ENCODE results near the gene HTT. TPM values are rescaled to one million over a fixed set of nuclear protein-coding genes. Genes with fewer than 3 reads are reported as not detected.

The HTT gene
- total and polyA plus RNA-seq, 5 donors from 2014 or later, result 4.8 to 101 (median 6.4) TPM

GRCh38 chr4:3232871-3233271 lies 158.4 kb downstream of the HTT start:
- no peak for DNase-seq
- no peaks in the 10 kb centered on the region for H3K4me1 ChIP-seq (ENCODE audit: control insufficient read depth, insufficient read depth, low read length, poor library complexity, severe bottlenecking)
- H3K9me3 ChIP-seq (ENCODE audit: control insufficient read depth in 2 of 2, low read length in 2 of 2), result no peaks in the 10 kb centered on the region
- Mint-ChIP-seq H3K36me3 (peaks cover 43% of the 10 kb centered on the region), H3K27me3 (no peaks in the 10 kb centered on the region), H3K4me1 (peaks cover 0 to 4% (median 2%) of the 10 kb centered on the region in 4 donors), H3K9me3 (peaks cover 0 to 2% (median 0%) of the 10 kb centered on the region in 7 donors), H3K27ac (no peak overlapping the region), H3K4me3 (no peak overlapping the region)
- peaks cover 90% of the 10 kb centered on the region for H3K36me3 ChIP-seq (ENCODE audit: control insufficient read depth, insufficient read depth, low read length)
- no peak for ATAC-seq (ENCODE audit: low read depth in 2 of 2)
- H3K27me3 ChIP-seq (ENCODE audit: control insufficient read depth, insufficient read depth, low read length), result no peaks in the 10 kb centered on the region
- H3K27ac ChIP-seq (ENCODE audit: insufficient read depth, low read length, poor library complexity, severe bottlenecking), result no peak overlapping the region
- no peak overlapping the region for H3K4me3 ChIP-seq (ENCODE audit: low read depth, low read length)

GRCh38 chr4:3233391-3234071 lies 159.1 kb downstream of the HTT start:
- ATAC-seq (ENCODE audit: low read depth in 2 of 2) (no peak), DNase-seq (no peak)
- H3K27ac Mint-ChIP-seq, result peak overlapping the region in 2 of 3 donors; percentile 26 to 82
- H3K4me3 Mint-ChIP-seq, result no peak overlapping the region
- H3K36me3 Mint-ChIP-seq, result peaks cover 47% of the 10 kb centered on the region
- H3K4me1 Mint-ChIP-seq, result peaks cover 0 to 4% (median 2%) of the 10 kb centered on the region in 4 donors
- Histone ChIP-seq H3K4me1 (ENCODE audit: control insufficient read depth, insufficient read depth, low read length, poor library complexity, severe bottlenecking) (no peaks in the 10 kb centered on the region), H3K36me3 (ENCODE audit: control insufficient read depth, insufficient read depth, low read length) (peaks cover 89% of the 10 kb centered on the region), H3K27me3 (ENCODE audit: control insufficient read depth, insufficient read depth, low read length) (no peaks in the 10 kb centered on the region), H3K27ac (ENCODE audit: insufficient read depth, low read length, poor library complexity, severe bottlenecking) (no peak overlapping the region), H3K4me3 (ENCODE audit: low read depth, low read length) (no peak overlapping the region), H3K9me3 (ENCODE audit: control insufficient read depth in 2 of 2, low read length in 2 of 2) (no peaks in the 10 kb centered on the region)
- peaks cover 0 to 2% (median 0%) of the 10 kb centered on the region in 7 donors for H3K9me3 Mint-ChIP-seq
- no peaks in the 10 kb centered on the region for H3K27me3 Mint-ChIP-seq

GRCh38 chr4:3234171-3235029 lies 159.9 kb downstream of the HTT start:
- Mint-ChIP-seq H3K27ac (peak overlapping the region in 1 of 3 donors; percentile 82), H3K4me1 (peaks cover 0 to 3% (median under 1%) of the 10 kb centered on the region in 4 donors), H3K27me3 (no peaks in the 10 kb centered on the region), H3K9me3 (no peaks in the 10 kb centered on the region), H3K36me3 (peaks cover 40% of the 10 kb centered on the region), H3K4me3 (no peak overlapping the region)
- Histone ChIP-seq H3K4me3 (ENCODE audit: low read depth, low read length) (no peak overlapping the region), H3K9me3 (ENCODE audit: control insufficient read depth in 2 of 2, low read length in 2 of 2) (no peaks in the 10 kb centered on the region), H3K27me3 (ENCODE audit: control insufficient read depth, insufficient read depth, low read length) (no peaks in the 10 kb centered on the region), H3K27ac (ENCODE audit: insufficient read depth, low read length, poor library complexity, severe bottlenecking) (no peak overlapping the region), H3K4me1 (ENCODE audit: control insufficient read depth, insufficient read depth, low read length, poor library complexity, severe bottlenecking) (no peaks in the 10 kb centered on the region), H3K36me3 (ENCODE audit: control insufficient read depth, insufficient read depth, low read length) (peaks cover 84% of the 10 kb centered on the region)
- ATAC-seq (ENCODE audit: low read depth in 2 of 2), result no peak
- no peak for DNase-seq

- H3K9me3 Mint-ChIP-seq, result no peaks in the 10 kb centered on the region
- Histone ChIP-seq H3K36me3 (ENCODE audit: control insufficient read depth, insufficient read depth, low read length) (peaks cover 84% of the 10 kb centered on the region), H3K9me3 (ENCODE audit: control insufficient read depth in 2 of 2, low read length in 2 of 2) (no peaks in the 10 kb centered on the region), H3K27ac (ENCODE audit: insufficient read depth, low read length, poor library complexity, severe bottlenecking) (no peak overlapping the region), H3K27me3 (ENCODE audit: control insufficient read depth, insufficient read depth, low read length) (no peaks in the 10 kb centered on the region), H3K4me1 (ENCODE audit: control insufficient read depth, insufficient read depth, low read length, poor library complexity, severe bottlenecking) (no peaks in the 10 kb centered on the region), H3K4me3 (ENCODE audit: low read depth, low read length) (no peak overlapping the region)
- H3K4me1 Mint-ChIP-seq, result peaks cover 0 to 3% (median 0%) of the 10 kb centered on the region in 4 donors
- ATAC-seq (ENCODE audit: low read depth in 2 of 2), result no peak
- no peak for DNase-seq
- H3K4me3 Mint-ChIP-seq, result no peak overlapping the region
- no peaks in the 10 kb centered on the region for H3K27me3 Mint-ChIP-seq
- no peak overlapping the region for H3K27ac Mint-ChIP-seq
- H3K36me3 Mint-ChIP-seq, result peaks cover 36% of the 10 kb centered on the region
Observed at GRCh38 chr4:3235030-3235345, 160.5 kb downstream of the HTT start.

- H3K27ac Mint-ChIP-seq, result no peak overlapping the region
- H3K27me3 ChIP-seq (ENCODE audit: control insufficient read depth, insufficient read depth, low read length), result no peaks in the 10 kb centered on the region
- H3K27ac ChIP-seq (ENCODE audit: insufficient read depth, low read length, poor library complexity, severe bottlenecking), result no peak overlapping the region
- peaks cover 33% of the 10 kb centered on the region for H3K36me3 Mint-ChIP-seq
- H3K36me3 ChIP-seq (ENCODE audit: control insufficient read depth, insufficient read depth, low read length), result peaks cover 83% of the 10 kb centered on the region
- no peaks in the 10 kb centered on the region for H3K27me3 Mint-ChIP-seq
- no peak for DNase-seq
- ATAC-seq (ENCODE audit: low read depth in 2 of 2), result no peak
- no peaks in the 10 kb centered on the region for H3K9me3 ChIP-seq (ENCODE audit: control insufficient read depth in 2 of 2, low read length in 2 of 2)
- H3K4me3 ChIP-seq (ENCODE audit: low read depth, low read length), result no peak overlapping the region
- H3K4me3 Mint-ChIP-seq, result no peak overlapping the region
- H3K4me1 ChIP-seq (ENCODE audit: control insufficient read depth, insufficient read depth, low read length, poor library complexity, severe bottlenecking), result no peaks in the 10 kb centered on the region
- H3K9me3 Mint-ChIP-seq, result no peaks in the 10 kb centered on the region
- peaks cover 0 to 3% (median 0%) of the 10 kb centered on the region in 4 donors for H3K4me1 Mint-ChIP-seq
Observed at GRCh38 chr4:3235581-3235980, 161.1 kb downstream of the HTT start.

GRCh38 chr4:3236326-3236878 lies 161.9 kb downstream of the HTT start:
- Histone ChIP-seq H3K9me3 (ENCODE audit: control insufficient read depth in 2 of 2, low read length in 2 of 2) (no peaks in the 10 kb centered on the region), H3K4me1 (ENCODE audit: control insufficient read depth, insufficient read depth, low read length, poor library complexity, severe bottlenecking) (no peaks in the 10 kb centered on the region), H3K27ac (ENCODE audit: insufficient read depth, low read length, poor library complexity, severe bottlenecking) (no peak overlapping the region), H3K36me3 (ENCODE audit: control insufficient read depth, insufficient read depth, low read length) (peaks cover 82% of the 10 kb centered on the region), H3K4me3 (ENCODE audit: low read depth, low read length) (no peak overlapping the region), H3K27me3 (ENCODE audit: control insufficient read depth, insufficient read depth, low read length) (no peaks in the 10 kb centered on the region)
- H3K9me3 Mint-ChIP-seq, result no peaks in the 10 kb centered on the region
- no peak overlapping the region for H3K4me3 Mint-ChIP-seq
- DNase-seq (no peak), ATAC-seq (ENCODE audit: low read depth in 2 of 2) (no peak)
- H3K36me3 Mint-ChIP-seq, result peaks cover 38% of the 10 kb centered on the region
- H3K27ac Mint-ChIP-seq, result no peak overlapping the region
- H3K27me3 Mint-ChIP-seq, result no peaks in the 10 kb centered on the region
- peaks cover 0 to 3% (median 0%) of the 10 kb centered on the region in 4 donors for H3K4me1 Mint-ChIP-seq

- ATAC-seq (ENCODE audit: low read depth in 2 of 2), result no peak
- no peak overlapping the region for H3K27ac ChIP-seq (ENCODE audit: insufficient read depth, low read length, poor library complexity, severe bottlenecking)
- peak overlapping the region in 2 of 3 donors; percentile 55 to 65 for H3K27ac Mint-ChIP-seq
- no peak overlapping the region for H3K4me3 Mint-ChIP-seq
- no peaks in the 10 kb centered on the region for H3K9me3 ChIP-seq (ENCODE audit: control insufficient read depth in 2 of 2, low read length in 2 of 2)
- H3K27me3 ChIP-seq (ENCODE audit: control insufficient read depth, insufficient read depth, low read length), result no peaks in the 10 kb centered on the region
- no peaks in the 10 kb centered on the region for H3K9me3 Mint-ChIP-seq
- no peak overlapping the region for H3K4me3 ChIP-seq (ENCODE audit: low read depth, low read length)
- no peaks in the 10 kb centered on the region for H3K4me1 ChIP-seq (ENCODE audit: control insufficient read depth, insufficient read depth, low read length, poor library complexity, severe bottlenecking)
- H3K36me3 Mint-ChIP-seq, result peaks cover 37% of the 10 kb centered on the region
- peaks cover 0 to 3% (median under 1%) of the 10 kb centered on the region in 4 donors for H3K4me1 Mint-ChIP-seq
- no peak for DNase-seq
- H3K36me3 ChIP-seq (ENCODE audit: control insufficient read depth, insufficient read depth, low read length), result peaks cover 73% of the 10 kb centered on the region
- no peaks in the 10 kb centered on the region for H3K27me3 Mint-ChIP-seq
Observed at GRCh38 chr4:3237266-3237665, 162.8 kb downstream of the HTT start.

All from CD4-positive, CD25-positive, alpha-beta regulatory T cell (primary cell).